ENCODE measurements around the gene JHY.

DNA sequence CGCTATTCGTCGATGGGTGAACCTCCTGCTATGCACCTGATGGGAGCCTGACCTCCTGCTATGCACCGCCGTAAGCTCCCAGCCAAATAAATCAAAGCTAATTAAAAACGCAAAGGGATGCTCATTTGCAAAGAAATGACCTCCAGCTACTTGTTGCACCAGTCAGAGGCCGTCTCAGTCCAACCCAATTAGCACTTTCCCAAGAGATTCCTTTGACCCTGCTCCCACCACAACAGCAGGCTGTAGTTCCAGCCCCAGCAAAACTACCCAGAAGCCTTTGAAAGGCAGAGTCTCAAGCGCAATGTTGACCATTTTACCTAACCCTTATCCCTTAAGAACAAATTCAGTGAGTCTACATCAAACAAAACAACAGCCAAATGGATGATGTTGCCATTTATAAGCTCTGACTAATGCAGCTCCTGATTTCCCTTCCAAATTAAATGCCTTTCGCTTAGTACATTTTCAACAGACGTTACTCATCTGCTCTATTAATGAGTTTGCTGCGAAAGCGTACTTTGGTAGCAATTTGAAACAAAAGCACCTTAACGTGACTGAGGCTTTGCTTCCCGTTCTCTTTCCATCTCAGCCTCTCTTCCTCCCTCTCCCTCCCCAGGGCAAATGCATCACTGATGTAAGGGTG lies 116.3 kb downstream of the JHY start:
- no peak for TF ChIP-seq SIN3A (IDR thresholded peaks at IDR 0.05; ENCODE audit: low read depth)
- TF ChIP-seq ATF3 (IDR thresholded peaks at IDR 0.05), result no peak
- no peak for TF ChIP-seq ZNF274 (IDR thresholded peaks at IDR 0.05; ENCODE audit: low read depth, low read length)
- TF ChIP-seq CTCF (IDR thresholded peaks at IDR 0.05 in 2 of 3, conservative IDR thresholded peaks at IDR 0.05 in 1 of 3; ENCODE audit: borderline replicate concordance in 1 of 3, insufficient read depth in 1 of 3, low read depth in 2 of 3, low read length in 2 of 3), result no peak
- TF ChIP-seq EZH2 (IDR thresholded peaks at IDR 0.05), result no peak
- TF ChIP-seq RAD21 (IDR thresholded peaks at IDR 0.05; ENCODE audit: low read depth), result no peak
- no peak for TF ChIP-seq TCF7L2 (IDR thresholded peaks at IDR 0.05; ENCODE audit: borderline replicate concordance, extremely low read depth, insufficient read depth, insufficient read length)
- no peak for TF ChIP-seq POLR2A (IDR thresholded peaks at IDR 0.05; ENCODE audit: borderline replicate concordance, extremely low read depth, insufficient read depth, insufficient read length)
- TF ChIP-seq EGR1 (IDR thresholded peaks at IDR 0.05; ENCODE audit: low read depth), result no peak
- no peak for TF ChIP-seq MAX (IDR thresholded peaks at IDR 0.05)
- TF ChIP-seq SP1 (IDR thresholded peaks at IDR 0.05; ENCODE audit: low read depth), result no peak
- TF ChIP-seq POLR2AphosphoS5 (IDR thresholded peaks at IDR 0.05; ENCODE audit: low read depth, low read length), result no peak
- no peak for TF ChIP-seq CEBPB (IDR thresholded peaks at IDR 0.05; ENCODE audit: low read depth)
